ENCODE measurements around the gene MEIOC.

The MEIOC gene

DNA sequence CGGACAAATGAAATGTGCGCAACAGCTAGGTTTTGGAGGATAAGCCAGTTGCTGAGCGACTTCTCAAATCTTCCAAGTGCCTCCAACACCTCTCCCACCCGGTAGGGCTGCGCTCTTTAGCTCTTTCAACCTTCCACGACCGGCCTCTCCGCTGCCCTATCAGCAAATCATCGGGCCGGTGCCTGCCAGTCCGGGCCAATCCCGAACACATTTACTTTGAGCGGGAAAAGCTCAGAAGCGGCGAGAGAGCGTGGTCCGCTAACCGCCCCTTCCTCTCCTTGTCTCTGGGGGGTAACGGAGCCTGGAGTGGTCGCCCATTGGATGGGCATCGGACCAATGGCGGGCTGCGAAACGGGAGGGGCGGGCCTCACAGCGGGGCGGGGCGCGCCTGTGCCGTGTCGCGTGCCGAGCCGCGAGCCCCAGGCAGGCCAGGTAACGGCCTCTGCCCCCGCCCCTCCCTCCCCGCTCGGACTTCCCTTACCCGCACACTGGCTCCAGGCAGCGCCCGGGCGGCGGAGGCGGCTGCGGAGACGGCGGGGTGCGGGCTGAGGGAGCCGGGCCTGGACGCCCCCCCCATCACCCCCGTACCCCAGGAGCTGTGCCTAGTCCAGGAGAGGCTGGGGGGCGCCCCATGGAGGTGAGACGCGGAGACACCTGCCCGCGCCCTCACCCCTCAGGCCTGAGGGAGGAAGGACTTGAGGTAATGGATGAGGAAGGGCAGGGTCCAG, at the start of gene MEIOC:
Gene MEIOC, plus strand, starts transcription at position 486 of the 728 bp plus-strand sequence. Its CDS starts 146 bp downstream, at position 632.
- ChIA-PET CTCF (interaction anchor here (0.6 to 1.0 kb wide), 5 partner anchors 12 to 299 kb away, joined by 3 to 5 read pairs (median 4); no protein-coding TSS in a partner anchor), POLR2A (ENCODE audit: low non-redundant PET) (no interaction called here)
- no peak within 1 kb of the TSS for H3K27ac ChIP-seq
- DNase-seq (ENCODE audit: low spot score) = peak; percentile 55
- TF ChIP-seq, protein P1, sequence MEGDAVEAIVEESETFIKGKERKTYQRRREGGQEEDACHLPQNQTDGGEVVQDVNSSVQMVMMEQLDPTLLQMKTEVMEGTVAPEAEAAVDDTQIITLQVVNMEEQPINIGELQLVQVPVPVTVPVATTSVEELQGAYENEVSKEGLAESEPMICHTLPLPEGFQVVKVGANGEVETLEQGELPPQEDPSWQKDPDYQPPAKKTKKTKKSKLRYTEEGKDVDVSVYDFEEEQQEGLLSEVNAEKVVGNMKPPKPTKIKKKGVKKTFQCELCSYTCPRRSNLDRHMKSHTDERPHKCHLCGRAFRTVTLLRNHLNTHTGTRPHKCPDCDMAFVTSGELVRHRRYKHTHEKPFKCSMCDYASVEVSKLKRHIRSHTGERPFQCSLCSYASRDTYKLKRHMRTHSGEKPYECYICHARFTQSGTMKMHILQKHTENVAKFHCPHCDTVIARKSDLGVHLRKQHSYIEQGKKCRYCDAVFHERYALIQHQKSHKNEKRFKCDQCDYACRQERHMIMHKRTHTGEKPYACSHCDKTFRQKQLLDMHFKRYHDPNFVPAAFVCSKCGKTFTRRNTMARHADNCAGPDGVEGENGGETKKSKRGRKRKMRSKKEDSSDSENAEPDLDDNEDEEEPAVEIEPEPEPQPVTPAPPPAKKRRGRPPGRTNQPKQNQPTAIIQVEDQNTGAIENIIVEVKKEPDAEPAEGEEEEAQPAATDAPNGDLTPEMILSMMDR (conservative IDR thresholded peaks at IDR 0.05; ENCODE audit: low read depth) = no peak

- CTCF ChIA-PET = interaction anchor here (0.6 kb wide), 1 partner anchor 15 kb away, joined by 3 read pairs; no protein-coding TSS in a partner anchor
Measured at GRCh38 chr17:44606658-44607057, 49.6 kb upstream of the MEIOC start.

GRCh38 chr17:44607836-44608690, 48.2 kb upstream of the MEIOC start:
- DNase-seq (ENCODE audit: low spot score) = no peak
- TF ChIP-seq, protein P1 (conservative IDR thresholded peaks at IDR 0.05; ENCODE audit: low read depth) = no peak
- CTCF ChIA-PET = interaction anchor here (0.6 kb wide), 1 partner anchor 35 kb away, joined by 3 read pairs; no protein-coding TSS in a partner anchor
- POLR2A ChIA-PET (ENCODE audit: low non-redundant PET) = no interaction called here
- no peak overlapping the region for H3K27ac ChIP-seq

More at GRCh38 chr17:44606658-44607057, 49.6 kb upstream of the MEIOC start:
- no peak overlapping the region for H3K27ac ChIP-seq
- DNase-seq (ENCODE audit: low spot score) = no peak
- POLR2A ChIA-PET (ENCODE audit: low non-redundant PET) = no interaction called here
- TF ChIP-seq, protein P1 (conservative IDR thresholded peaks at IDR 0.05; ENCODE audit: low read depth) = no peak

- CTCF ChIA-PET = no interaction called here
- POLR2A ChIA-PET (ENCODE audit: low non-redundant PET) = no interaction called here
- no peak for DNase-seq (ENCODE audit: low spot score)
- TF ChIP-seq, protein P1 (conservative IDR thresholded peaks at IDR 0.05; ENCODE audit: low read depth) = no peak
- H3K27ac ChIP-seq = no peak overlapping the region
Measured at GRCh38 chr17:44608727-44609435, 47.4 kb upstream of the MEIOC start.

- no peak overlapping the region for H3K27ac ChIP-seq
- ChIA-PET CTCF (interaction anchor here (1.0 kb wide), 1 partner anchor 77 kb away, joined by 4 read pairs; no protein-coding TSS in a partner anchor), POLR2A (ENCODE audit: low non-redundant PET) (no interaction called here)
- TF ChIP-seq, protein P1 (conservative IDR thresholded peaks at IDR 0.05; ENCODE audit: low read depth) = no peak
- no peak for DNase-seq (ENCODE audit: low spot score)
Measured at GRCh38 chr17:44610331-44610730, 45.9 kb upstream of the MEIOC start.

DNA sequence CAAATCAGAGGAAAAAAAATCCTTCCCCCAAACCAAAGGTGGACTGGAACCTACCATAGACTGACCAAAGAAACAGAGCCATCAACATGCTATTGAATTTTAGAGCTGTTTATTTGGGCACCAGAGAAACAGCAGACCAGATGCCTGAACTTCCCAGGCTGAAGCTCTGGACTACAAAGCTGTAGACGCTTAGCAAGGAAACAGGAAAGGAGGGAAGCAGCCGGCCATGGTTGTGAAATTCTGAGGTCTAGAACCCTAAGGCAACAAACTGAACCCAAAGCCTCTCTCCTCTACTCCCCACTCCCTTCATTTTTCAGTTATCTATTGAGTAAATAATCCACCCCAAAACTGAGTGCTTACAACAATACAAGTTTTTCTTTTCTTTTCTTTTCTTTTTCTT, 45.4 kb upstream of the MEIOC start:
- DNase-seq (ENCODE audit: low spot score) = no peak
- CTCF ChIA-PET = interaction anchor here (1.0 to 1.2 kb wide), 2 partner anchors 20 to 77 kb away, joined by 3 to 4 read pairs; no protein-coding TSS in a partner anchor
- H3K27ac ChIP-seq = no peak overlapping the region
- POLR2A ChIA-PET (ENCODE audit: low non-redundant PET) = no interaction called here
- TF ChIP-seq, protein P1 (conservative IDR thresholded peaks at IDR 0.05; ENCODE audit: low read depth) = no peak

Data from RWPE1 (cell line).